OCI-LY7 (cell line): ENCODE data around the gene FOXN4. TPM values are rescaled to one million over a fixed set of nuclear protein-coding genes. Genes with fewer than 3 reads are reported as not detected.
A peak's percentile ranks its signal among the peaks of the same experiment; 100 is the strongest.

Experiments
- BruUV-seq: library from RNA; stranded (reverse); fragments of 400-500 nt; replicated peaks from 2 replicates; lab custom pipeline; 2021; lab: Mats Ljungman, UMichigan
- CTCF ChIA-PET: fragments of 300-600 bp; sonication (Branson Sonifier 250); formaldehyde crosslinking; loops from one replicate; lab custom pipeline; 2022; ENCODE audit warnings: antibody characterized with exemption; ENCODE audit not compliant: unreplicated experiment; lab: Charles Lee
- POLR2A ChIA-PET: fragments of 300-600 bp; sonication (Branson Sonifier 250); formaldehyde crosslinking; loops from one replicate; lab custom pipeline; 2022; ENCODE audit warnings: antibody characterized with exemption; lab: Charles Lee
- DNase-seq: peaks from one replicate; pipeline ENCODE4 v3.0.0-alpha.2; 2015; ENCODE audit warnings: low spot score
- H2AFZ ChIP-seq: fragments of 200-600 bp; sonication (generic), shearing (Covaris generic); 2 replicates; pipeline ENCODE4 v1.6.1; 2014; ENCODE audit warnings: mild to moderate bottlenecking, antibody characterized with exemption, low read length, moderate library complexity
- H3K27ac ChIP-seq: fragments of 200-600 bp; sonication (generic); 2 replicates; pipeline ENCODE4 v1.5.1; 2014; ENCODE audit warnings: mixed run types, low read depth, mild to moderate bottlenecking, moderate library complexity, low read length, inconsistent platforms; ENCODE audit not compliant: poor library complexity, severe bottlenecking
- H3K36me3 ChIP-seq: fragments of 200-600 bp; sonication (generic); 2 replicates; pipeline ENCODE4 v1.6.1; 2014; ENCODE audit warnings: mild to moderate bottlenecking, antibody characterized with exemption, low read length, moderate library complexity, mixed read lengths; ENCODE audit not compliant: insufficient read depth
- H3K4me1 ChIP-seq: fragments of 200-600 bp; sonication (generic); 2 replicates; pipeline ENCODE4 v1.5.1; 2014; ENCODE audit warnings: mild to moderate bottlenecking, low read length; ENCODE audit not compliant: insufficient read depth, poor library complexity, severe bottlenecking
- H3K4me2 ChIP-seq: fragments of 200-600 bp; sonication (generic); 2 replicates; pipeline ENCODE4 v1.6.1; 2014; ENCODE audit warnings: mild to moderate bottlenecking, low read length
- H3K4me3 ChIP-seq: fragments of 200-600 bp; sonication (generic); 2 replicates; pipeline ENCODE4 v1.5.1; 2014; ENCODE audit warnings: mild to moderate bottlenecking, low read depth, low read length; ENCODE audit not compliant: poor library complexity, severe bottlenecking
- H3K79me2 ChIP-seq: fragments of 200-600 bp; sonication (generic); 2 replicates; pipeline ENCODE4 v1.6.1; 2016; ENCODE audit warnings: low read depth, mild to moderate bottlenecking, low read length, moderate library complexity, mixed read lengths; ENCODE audit not compliant: insufficient read depth
- H3K9me2 ChIP-seq: fragments of 200-600 bp; sonication (generic); 2 replicates; pipeline ENCODE4 v1.6.1; 2016; ENCODE audit warnings: mild to moderate bottlenecking, low read length, mixed read lengths; ENCODE audit not compliant: insufficient read depth
- H3K9me3 ChIP-seq: fragments of 200-600 bp; sonication (generic); 2 replicates; pipeline ENCODE4 v1.6.1; 2014; ENCODE audit warnings: mild to moderate bottlenecking, mixed run types, low read length, mixed read lengths
- H4K20me1 ChIP-seq: fragments of 200-600 bp; sonication (generic); 2 replicates; pipeline ENCODE4 v1.6.1; 2014; ENCODE audit warnings: mild to moderate bottlenecking, antibody characterized with exemption, low read length, moderate library complexity, mixed read lengths; ENCODE audit not compliant: insufficient read depth
- CTCF ChIP-seq: fragments of 200-600 bp; sonication (generic); conservative IDR thresholded peaks from 2 replicates; pipeline ENCODE4 v1.5.1; 2014; ENCODE audit warnings: mild to moderate bottlenecking, antibody characterized with exemption, low read length, moderate library complexity, mixed read lengths
- EZH2phosphoT487 ChIP-seq: fragments of 200-600 bp; sonication (generic); IDR thresholded peaks from 2 replicates; pipeline ENCODE4 v1.6.1; 2018; ENCODE audit warnings: low read depth, borderline replicate concordance, mild to moderate bottlenecking, mixed run types, antibody characterized with exemption, low read length, moderate library complexity, mixed read lengths
- intact Hi-C: fragments of 100-400 bp; cut with micrococcal nuclease; formaldehyde crosslinking; loops from one replicate; pipeline ENCODE4 v1.10.0; 2022; ENCODE audit not compliant: unreplicated experiment
- total RNA-seq, 2 experiments: library from RNA; depleted of rRNA in 1 of 2; stranded (reverse); fragments of >200 nt in 1 of 2; shearing (Covaris generic) in 1 of 2; gene quantifications; 2 replicates each; pipeline ENCODE4 v1.2.3, GENCODE V29; 2014 to 2022

Gene FOXN4
- total RNA-seq, 2 experiments from 2014 or later: 2.7 to 4.5 TPM

GRCh38 chr12:109347589-109347988 lies 38.5 kb upstream of the FOXN4 start, which contains the start of gene MYO1H:
TSS of gene MYO1H (plus strand) at chr12:109347900. CDS start at chr12:109347961, 61 bp downstream.
- no peaks in the 10 kb centered on the region for H3K36me3 ChIP-seq
- ChIA-PET POLR2A (interaction anchor here (0.5 kb wide), 1 partner anchor 191 kb away, joined by 3 read pairs; no protein-coding TSS in a partner anchor), CTCF (no interaction called here)
- H2AFZ ChIP-seq: no peak within 1 kb of the TSS
- no peak within 1 kb of the TSS for H3K27ac ChIP-seq
- H3K4me3 ChIP-seq: no peak within 1 kb of the TSS
- no peaks in the 10 kb centered on the region for H3K9me3 ChIP-seq
- H3K79me2 ChIP-seq: no peaks in the 10 kb centered on the region
- H3K4me2 ChIP-seq: no peak within 1 kb of the TSS
- DNase-seq: no peak
- no peaks in the 10 kb centered on the region for H3K4me1 ChIP-seq
- no peaks in the 10 kb centered on the region for H4K20me1 ChIP-seq
- intact Hi-C loops: no loop called here
- TF ChIP-seq CTCF (no peak), EZH2phosphoT487 (no peak)
- H3K9me2 ChIP-seq: no peaks in the 10 kb centered on the region; the same call in 1 of the 2 replicates
- no TSS peak for BruUV-seq

GRCh38 chr12:109346920-109347319 lies 37.8 kb upstream of the FOXN4 start:
- H4K20me1 ChIP-seq: no peaks in the 10 kb centered on the region
- no peaks in the 10 kb centered on the region; the same call in 1 of the 2 replicates for H3K9me2 ChIP-seq
- H3K27ac ChIP-seq: no peak overlapping the region
- no peak overlapping the region for H3K4me2 ChIP-seq
- no peaks in the 10 kb centered on the region for H3K79me2 ChIP-seq
- H3K4me3 ChIP-seq: no peak overlapping the region
- ChIA-PET POLR2A (interaction anchor here (0.5 kb wide), 1 partner anchor 191 kb away, joined by 3 read pairs; no protein-coding TSS in a partner anchor), CTCF (no interaction called here)
- no peaks in the 10 kb centered on the region for H3K9me3 ChIP-seq
- H3K36me3 ChIP-seq: no peaks in the 10 kb centered on the region
- peak; percentile 13 for DNase-seq
- intact Hi-C loops: no loop called here
- no peaks in the 10 kb centered on the region for H3K4me1 ChIP-seq
- peak; percentile 70 for TF ChIP-seq CTCF
- TF ChIP-seq EZH2phosphoT487: no peak
- no peak overlapping the region for H2AFZ ChIP-seq
- BruUV-seq: no TSS peak

- H3K4me1 ChIP-seq: no peaks in the 10 kb centered on the region
- no peak overlapping the region for H3K27ac ChIP-seq
- H3K36me3 ChIP-seq: no peaks in the 10 kb centered on the region
- H3K9me2 ChIP-seq: no peaks in the 10 kb centered on the region; the same call in 1 of the 2 replicates
- BruUV-seq: no TSS peak
- POLR2A ChIA-PET: no interaction called here
- CTCF ChIA-PET: no interaction called here
- TF ChIP-seq EZH2phosphoT487: no peak
- no peak for TF ChIP-seq CTCF
- intact Hi-C loops: no loop called here
- H3K4me2 ChIP-seq: no peak overlapping the region
- H3K79me2 ChIP-seq: no peaks in the 10 kb centered on the region
- no peaks in the 10 kb centered on the region for H3K9me3 ChIP-seq
- no peak overlapping the region for H2AFZ ChIP-seq
- no peak for DNase-seq
- H4K20me1 ChIP-seq: no peaks in the 10 kb centered on the region
- H3K4me3 ChIP-seq: no peak overlapping the region
Measured at GRCh38 chr12:109345428-109345827, 36.3 kb upstream of the FOXN4 start.
